AG09319 (cell line): ENCODE data around the gene CRISP3.

Experiments
- DNase-seq: peaks from one replicate; pipeline ENCODE4 v3.0.0-alpha.2; 2010; ENCODE audit warnings: low read depth; ENCODE audit errors: extremely low read depth
- CTCF ChIP-seq: IDR thresholded peaks from 2 replicates; pipeline ENCODE4 v1.5.1; 2011; ENCODE audit warnings: low read depth, mild to moderate bottlenecking, inconsistent platforms, low read length, moderate library complexity

CRISP3 gene

GRCh38 chr6:49744259-49744658 lies at the start of gene CRISP3:
TSS of gene CRISP3 (minus strand) at chr6:49744388. CDS start at chr6:49744367, 21 bp downstream.
- no peak for DNase-seq
- TF ChIP-seq CTCF: no peak

GRCh38 chr6:49790341-49790740 lies 46.2 kb upstream of the CRISP3 start:
- TF ChIP-seq CTCF: no peak
- DNase-seq: no peak

- no peak for TF ChIP-seq CTCF
- no peak for DNase-seq
Observed at GRCh38 chr6:49787176-49787575, 43.0 kb upstream of the CRISP3 start, which contains the start of gene PGK2. TSS of gene PGK2 (minus strand) at chr6:49787285. CDS start at chr6:49787187, 98 bp downstream.

GRCh38 chr6:49784272-49784671 lies 40.1 kb upstream of the CRISP3 start:
- TF ChIP-seq CTCF: no peak
- DNase-seq: no peak

- no peak for TF ChIP-seq CTCF
- no peak for DNase-seq
Observed at GRCh38 chr6:49782725-49783124, 38.5 kb upstream of the CRISP3 start.

GRCh38 chr6:49782293-49782692 lies 38.1 kb upstream of the CRISP3 start:
- DNase-seq: no peak
- TF ChIP-seq CTCF: no peak

GRCh38 chr6:49776444-49776843 lies 32.3 kb upstream of the CRISP3 start:
- TF ChIP-seq CTCF: no peak
- DNase-seq: no peak
